ENCODE results near the gene PTPN20. TPM values are rescaled to one million over a fixed set of nuclear protein-coding genes. Genes with fewer than 3 reads are reported as not detected.

Gene PTPN20
- total RNA-seq, 1 donor from 2014 or later: 1.5 TPM

- Histone ChIP-seq H3K27ac (no peak overlapping the region), H3K4me3 (no peak overlapping the region), H3K9me3 (no peaks in the 10 kb centered on the region), H3K27me3 (no peaks in the 10 kb centered on the region), H3K4me1 (no peaks in the 10 kb centered on the region), H3K36me3 (no peaks in the 10 kb centered on the region)
- intact Hi-C loops (cut with DNase I): no loop called here
- TF ChIP-seq CTCF (IDR thresholded peaks at IDR 0.05): no peak
- TF ChIP-seq POLR2A (IDR thresholded peaks at IDR 0.05): no peak
- no peak for TF ChIP-seq POLR2AphosphoS5 (IDR thresholded peaks at IDR 0.05; ENCODE audit: insufficient read depth in 1 of 2, low read depth in 1 of 2)
- no peak for DNase-seq (ENCODE audit: extremely low spot score in 2 of 2)
These were observed 104.2 kb downstream of the PTPN20 start for GRCh38 chr10:47015404-47015803.

GRCh38 chr10:47016564-47016963, 105.3 kb downstream of the PTPN20 start:
- no peak for TF ChIP-seq CTCF (IDR thresholded peaks at IDR 0.05)
- TF ChIP-seq POLR2AphosphoS5 (IDR thresholded peaks at IDR 0.05; ENCODE audit: insufficient read depth in 1 of 2, low read depth in 1 of 2): no peak
- no peak for TF ChIP-seq POLR2A (IDR thresholded peaks at IDR 0.05)
- Histone ChIP-seq H3K36me3 (no peaks in the 10 kb centered on the region), H3K4me1 (no peaks in the 10 kb centered on the region), H3K4me3 (no peak overlapping the region), H3K27me3 (no peaks in the 10 kb centered on the region), H3K27ac (no peak overlapping the region), H3K9me3 (no peaks in the 10 kb centered on the region)
- intact Hi-C loops (cut with DNase I): no loop called here
- no peak for DNase-seq (ENCODE audit: extremely low spot score in 2 of 2)

DNA sequence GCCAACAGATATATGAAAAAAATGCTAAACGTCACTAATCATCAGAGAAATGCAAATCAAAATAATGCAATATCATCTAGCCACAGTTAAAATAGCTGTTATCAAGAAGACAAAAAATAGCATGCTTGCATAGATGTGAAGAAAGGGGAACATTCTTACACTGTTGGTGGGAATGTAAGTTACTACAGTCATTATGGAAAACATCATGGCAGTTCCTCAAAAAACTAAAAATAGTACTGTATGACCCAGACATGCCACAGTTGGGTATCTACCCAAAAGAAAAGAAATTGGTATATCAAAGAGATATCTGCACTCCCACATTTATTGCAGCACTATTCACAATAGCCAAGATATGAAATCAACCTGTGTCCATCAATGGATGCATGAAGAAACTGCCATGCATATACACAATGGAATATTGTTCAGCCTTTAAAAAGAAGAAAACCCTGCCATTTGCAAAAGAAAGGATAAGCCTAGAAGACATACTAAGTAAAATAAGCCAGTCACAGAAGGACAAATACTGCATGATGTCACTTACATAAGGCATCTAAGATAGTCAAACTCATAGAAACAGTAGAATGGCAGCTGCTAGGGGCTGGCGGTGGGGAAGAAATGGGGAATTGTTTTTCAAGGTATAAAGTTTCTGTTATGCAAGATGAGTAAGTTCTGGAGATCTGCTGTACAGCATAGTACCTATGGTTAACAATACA, 107.0 kb downstream of the PTPN20 start:
- no peak for DNase-seq (ENCODE audit: extremely low spot score in 2 of 2)
- Histone ChIP-seq H3K4me1 (no peaks in the 10 kb centered on the region), H3K4me3 (no peak overlapping the region), H3K27ac (no peak overlapping the region), H3K9me3 (no peaks in the 10 kb centered on the region), H3K27me3 (no peaks in the 10 kb centered on the region), H3K36me3 (no peaks in the 10 kb centered on the region)
- intact Hi-C loops (cut with DNase I): no loop called here
- TF ChIP-seq CTCF (IDR thresholded peaks at IDR 0.05): no peak
- no peak for TF ChIP-seq POLR2A (IDR thresholded peaks at IDR 0.05)
- no peak for TF ChIP-seq POLR2AphosphoS5 (IDR thresholded peaks at IDR 0.05; ENCODE audit: insufficient read depth in 1 of 2, low read depth in 1 of 2)

DNA sequence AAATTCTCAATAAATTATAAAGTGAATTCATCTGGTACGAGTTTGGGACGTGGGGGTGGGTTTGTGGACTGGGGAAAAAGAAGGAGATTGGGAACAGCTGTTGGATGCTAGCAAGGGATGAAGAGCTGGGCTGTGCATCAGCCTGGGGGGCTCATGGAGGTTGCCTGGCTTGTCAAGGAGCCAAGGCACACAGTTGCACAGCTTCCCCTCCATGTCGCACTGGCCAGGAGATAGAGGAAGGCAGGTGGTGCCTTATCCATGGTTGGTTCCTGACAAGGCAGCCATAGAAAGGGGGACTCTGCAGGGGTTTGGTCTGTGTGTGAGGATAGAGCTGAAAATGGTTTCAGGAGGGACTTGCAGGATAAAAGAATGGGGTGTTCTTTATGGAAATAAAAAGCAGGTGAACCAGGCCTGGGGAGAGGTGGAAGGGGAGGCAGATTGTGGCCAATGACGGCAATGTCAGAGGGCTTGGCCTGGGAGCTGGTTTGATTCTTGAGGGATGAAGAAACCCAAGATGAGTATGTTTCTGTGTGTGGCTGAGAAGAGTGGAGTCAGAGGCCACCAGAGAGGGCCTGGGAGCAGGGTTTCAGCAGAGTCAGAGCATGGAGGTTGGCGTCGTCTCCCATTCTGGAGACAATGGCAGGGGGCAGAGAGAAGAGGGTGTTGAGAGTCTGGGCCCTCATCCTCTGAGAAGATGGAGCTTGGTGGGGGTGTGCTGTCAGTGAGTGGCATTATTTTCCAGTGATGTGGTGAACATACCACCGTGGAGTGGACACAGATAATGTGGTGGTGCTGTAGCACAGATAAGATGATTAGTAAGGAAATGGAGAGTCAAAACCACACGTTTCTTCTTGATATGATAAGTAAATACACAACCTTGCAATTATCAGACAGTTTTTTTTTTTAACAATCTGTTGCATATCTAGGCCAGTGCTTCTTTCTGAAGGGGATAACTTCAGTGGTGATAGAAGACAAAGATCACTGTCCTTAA, 108.2 kb downstream of the PTPN20 start:
- intact Hi-C loops (cut with DNase I): no loop called here
- Histone ChIP-seq H3K4me1 (no peaks in the 10 kb centered on the region), H3K9me3 (no peaks in the 10 kb centered on the region), H3K4me3 (no peak overlapping the region), H3K36me3 (no peaks in the 10 kb centered on the region), H3K27ac (no peak overlapping the region), H3K27me3 (no peaks in the 10 kb centered on the region)
- no peak for DNase-seq (ENCODE audit: extremely low spot score in 2 of 2)
- no peak for TF ChIP-seq POLR2A (IDR thresholded peaks at IDR 0.05)
- TF ChIP-seq POLR2AphosphoS5 (IDR thresholded peaks at IDR 0.05; ENCODE audit: insufficient read depth in 1 of 2, low read depth in 1 of 2): no peak
- no peak for TF ChIP-seq CTCF (IDR thresholded peaks at IDR 0.05)
